GM18511 (cell line): ENCODE results near the gene KIF18B.

Experiments used
- ATAC-seq: cut with Tn5 transposase; IDR thresholded peaks from one replicate; pipeline ENCODE4 v1.9.1; 2021; ENCODE audit warnings: mild to moderate bottlenecking, moderate library complexity; ENCODE audit not compliant: unreplicated experiment

Gene KIF18B

DNA sequence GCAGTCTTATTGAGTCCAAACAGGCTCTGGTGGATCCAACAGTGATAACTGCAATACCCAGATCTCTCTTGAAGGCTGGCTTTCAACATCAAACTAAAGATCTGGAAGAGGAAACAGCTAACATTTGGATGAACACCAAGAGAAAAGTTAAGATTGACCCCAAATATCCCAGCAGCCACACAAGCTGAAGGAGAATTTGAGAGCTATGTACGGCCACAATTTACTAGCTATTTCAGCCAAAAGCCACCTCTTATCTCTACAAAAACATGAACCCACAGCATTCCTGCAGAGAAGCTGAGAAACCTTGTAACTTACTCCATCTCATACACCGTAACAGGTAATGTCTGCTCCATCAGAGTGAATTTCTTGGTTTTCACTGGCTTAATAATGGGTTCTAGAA lies 62.6 kb downstream of the KIF18B start:
- no peak for ATAC-seq

DNA sequence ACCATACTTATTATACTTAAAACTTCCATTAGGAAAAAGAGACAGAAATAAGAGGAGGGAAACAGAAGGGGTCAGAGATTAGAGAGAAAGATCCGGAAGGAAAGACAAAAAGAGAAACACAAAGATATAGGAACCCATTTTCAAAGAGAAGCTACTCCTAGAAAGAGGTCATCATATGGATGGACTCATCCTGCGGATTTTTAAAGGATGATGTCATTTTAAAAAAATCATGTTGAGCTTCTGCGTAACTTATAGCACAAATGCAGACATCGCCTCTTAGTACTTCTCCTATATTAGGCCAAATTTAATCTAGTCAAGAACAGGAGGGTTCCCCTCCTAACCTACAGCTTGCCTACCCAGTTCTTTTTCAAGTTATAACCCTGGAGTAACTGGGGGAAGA lies 66.4 kb downstream of the KIF18B start:
- ATAC-seq: no peak

GRCh38 chr17:44880062-44880461 lies 67.5 kb downstream of the KIF18B start:
- ATAC-seq: no peak

DNA sequence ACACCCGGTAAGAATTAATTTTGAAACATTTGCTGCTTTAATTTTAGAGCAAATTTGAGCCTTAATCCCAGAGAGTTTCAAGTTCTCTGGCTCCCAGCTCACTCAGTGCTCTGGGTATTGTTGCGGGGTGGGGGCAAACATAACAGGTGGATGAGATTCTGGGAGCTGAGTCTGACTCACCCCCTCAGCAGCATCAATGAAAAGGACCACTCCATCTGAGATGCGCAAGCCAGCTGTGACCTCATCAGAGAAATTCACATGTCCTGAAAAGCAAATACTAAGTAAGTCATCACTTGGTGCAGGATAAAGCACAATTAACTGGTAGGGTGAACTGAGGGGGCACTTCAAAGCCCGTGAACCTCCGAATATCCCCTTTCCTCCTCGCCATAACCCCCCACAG lies 68.2 kb downstream of the KIF18B start:
- no peak for ATAC-seq

- no peak for ATAC-seq
Measured at GRCh38 chr17:44878627-44879221, 68.8 kb downstream of the KIF18B start.

DNA sequence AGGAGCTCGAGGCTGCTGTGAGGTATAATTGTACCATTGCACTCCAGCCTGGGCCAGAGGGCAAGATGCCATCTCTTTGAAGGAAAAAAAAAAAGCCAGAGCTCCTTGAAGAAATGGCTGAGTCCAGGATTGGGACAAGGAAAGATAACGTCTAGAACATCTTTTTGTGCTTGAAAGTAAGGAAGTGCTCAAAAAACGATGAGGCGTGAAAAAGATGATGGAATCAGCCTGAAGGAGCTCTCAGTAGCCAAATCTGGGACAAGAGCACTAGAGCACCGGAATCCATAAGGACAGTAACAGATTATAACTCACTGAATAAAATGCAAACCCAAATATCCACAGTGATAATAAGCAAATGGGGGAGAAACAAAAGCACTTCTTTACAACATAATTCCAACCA lies 70.5 kb downstream of the KIF18B start:
- ATAC-seq: no peak

- ATAC-seq: no peak
Measured at GRCh38 chr17:44875761-44876160, 71.8 kb downstream of the KIF18B start.
